HFFc6 (cell line): ENCODE results near the gene CENPO. TPM values are rescaled to one million over a fixed set of nuclear protein-coding genes. Genes with fewer than 3 reads are reported as not detected.

Source experiments
- DNase-seq: peaks from one replicate; pipeline ENCODE4 v3.0.0-alpha.2; 2018
- H3K27ac Mint-ChIP-seq: 2 replicates; pipeline ENCODE4 v1.8.0; 2020; ENCODE audit warnings: mild to moderate bottlenecking, mixed read lengths
- H3K27me3 Mint-ChIP-seq: 2 replicates; pipeline ENCODE4 v1.8.0; 2021; ENCODE audit warnings: mild to moderate bottlenecking, moderate library complexity, mixed read lengths; ENCODE audit not compliant: insufficient read depth
- H3K36me3 Mint-ChIP-seq: 2 replicates; pipeline ENCODE4 v1.8.0; 2021; ENCODE audit warnings: low read depth, mixed read lengths
- H3K4me1 Mint-ChIP-seq: 2 replicates; pipeline ENCODE4 v1.8.0; 2020; ENCODE audit warnings: low read depth, mixed read lengths
- H3K4me3 Mint-ChIP-seq: 2 replicates; pipeline ENCODE4 v1.8.0; 2020; ENCODE audit warnings: mild to moderate bottlenecking, moderate library complexity, mixed read lengths
- H3K9me3 Mint-ChIP-seq: 2 replicates; pipeline ENCODE4 v1.8.0; 2020; ENCODE audit warnings: mild to moderate bottlenecking, mixed read lengths
- CTCF ChIP-seq: fragments of 200-600 bp; sonication (generic); IDR thresholded peaks from 2 replicates; pipeline ENCODE4 v1.5.0; 2021; ENCODE audit warnings: antibody characterized with exemption, mild to moderate bottlenecking
- total RNA-seq, 6 experiments: library from RNA; stranded (reverse); fragmentation: NEBNext Ultra II Directional; extraction: Animal tissue kit (Norgen Biotek cat#: 25700); gene quantifications; 2 replicates in 1 of 6; 3 replicates in 5 of 6; pipeline ENCODE4 v1.2.3, GENCODE V29; 2021

CENPO gene
- total RNA-seq, 6 experiments from 2014 or later = 19.1 to 28.7 (median 24.7) TPM

GRCh38 chr2:24871852-24872333 lies 78.7 kb downstream of the CENPO start:
- H3K27me3 Mint-ChIP-seq = no peaks in the 10 kb centered on the region

More at GRCh38 chr2:24871852-24872333, 78.7 kb downstream of the CENPO start:
- no peak for DNase-seq
- Mint-ChIP-seq H3K4me1 (peaks cover 14% of the 10 kb centered on the region), H3K36me3 (peaks cover 1% of the 10 kb centered on the region; the same call in 1 of the 2 replicates), H3K9me3 (no peaks in the 10 kb centered on the region), H3K4me3 (no peak overlapping the region), H3K27ac (no peak overlapping the region)
- TF ChIP-seq CTCF = no peak

Other genes starting within 250 kb of the CENPO start
- gene PTRHD1, start within 50 bp of the CENPO start, total RNA-seq = 10 to 100 TPM; 29.4 to 44.4 (median 35.0) TPM
- gene ADCY3, start 126.8 kb downstream of the CENPO start, total RNA-seq = 10 to 100 TPM; 54.4 to 80.7 (median 72.0) TPM
- 1 to 10 TPM; 2.8 to 3.9 (median 3.6) TPM for gene DNAJC27, start 178.5 kb downstream of the CENPO start, total RNA-seq
- under 1 TPM; 0.17 to 0.54 (median 0.33) TPM for gene EFR3B, start 248.7 kb downstream of the CENPO start, total RNA-seq